CMK (cell line): ENCODE measurements around the gene ZFR2.

Experiments used
- DNase-seq: peaks from one replicate; pipeline ENCODE4 v3.0.0-alpha.2; 2010; ENCODE audit warnings: low read depth

Gene ZFR2

DNA sequence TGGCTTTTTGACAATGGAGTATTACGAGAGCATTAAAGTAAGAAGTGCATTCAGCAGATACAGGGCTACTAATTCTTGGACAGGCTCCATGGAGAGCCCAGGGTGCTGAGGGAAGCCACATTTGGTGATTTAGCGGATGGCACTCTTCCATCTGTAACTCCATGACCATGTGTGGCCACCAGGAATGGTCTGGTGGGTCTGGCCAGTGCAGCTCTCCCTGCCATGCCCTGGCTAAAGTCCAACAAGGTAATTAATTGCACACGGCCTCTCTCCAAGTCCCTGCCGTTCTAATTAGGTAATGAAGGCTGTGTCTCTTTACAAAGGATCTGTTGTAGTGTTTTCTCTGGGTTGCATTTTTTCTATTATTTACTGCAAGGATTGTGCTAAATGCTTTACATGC lies 4.3 kb upstream of the ZFR2 start:
- no peak for DNase-seq

DNA sequence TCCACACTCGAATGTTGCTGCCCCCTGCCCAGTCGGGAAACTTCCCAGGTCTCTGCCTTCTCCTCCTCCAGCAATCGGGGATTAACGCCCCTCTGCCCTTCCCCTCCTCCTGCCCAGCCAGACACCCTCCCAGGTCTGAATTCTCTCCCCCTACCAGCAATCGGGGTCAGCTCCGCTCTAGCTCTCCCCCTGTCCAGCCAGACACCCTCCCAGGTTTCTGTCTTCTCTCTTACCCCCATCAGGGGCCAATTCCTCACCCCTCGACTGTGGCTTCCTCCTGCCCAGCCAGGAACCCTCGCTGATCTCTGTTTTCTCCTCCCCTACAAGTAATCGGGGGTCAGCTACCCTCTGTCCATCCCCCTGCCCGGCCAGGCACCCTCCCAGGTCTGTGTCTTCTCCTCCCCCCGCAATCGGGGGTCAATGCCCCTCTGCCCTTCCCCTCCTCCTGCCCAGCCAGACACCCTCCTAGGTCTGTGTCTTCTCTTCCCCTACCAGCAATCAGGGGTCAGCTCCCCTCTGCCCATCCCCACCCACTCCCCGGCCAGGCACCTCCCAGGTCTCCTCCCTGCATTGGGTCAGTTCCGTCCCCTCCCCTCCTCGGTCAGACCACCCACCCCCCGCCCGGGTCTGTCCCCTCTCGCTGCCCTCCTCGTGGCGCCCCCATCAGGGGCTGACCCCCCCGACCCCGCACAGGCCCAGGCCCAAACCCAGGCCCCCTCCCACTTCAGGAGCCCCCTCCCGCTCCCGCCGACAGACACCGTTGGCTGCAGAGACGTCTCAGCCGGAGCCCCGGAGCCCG lies 668 bp downstream of the ZFR2 start:
- no peak for DNase-seq

DNA sequence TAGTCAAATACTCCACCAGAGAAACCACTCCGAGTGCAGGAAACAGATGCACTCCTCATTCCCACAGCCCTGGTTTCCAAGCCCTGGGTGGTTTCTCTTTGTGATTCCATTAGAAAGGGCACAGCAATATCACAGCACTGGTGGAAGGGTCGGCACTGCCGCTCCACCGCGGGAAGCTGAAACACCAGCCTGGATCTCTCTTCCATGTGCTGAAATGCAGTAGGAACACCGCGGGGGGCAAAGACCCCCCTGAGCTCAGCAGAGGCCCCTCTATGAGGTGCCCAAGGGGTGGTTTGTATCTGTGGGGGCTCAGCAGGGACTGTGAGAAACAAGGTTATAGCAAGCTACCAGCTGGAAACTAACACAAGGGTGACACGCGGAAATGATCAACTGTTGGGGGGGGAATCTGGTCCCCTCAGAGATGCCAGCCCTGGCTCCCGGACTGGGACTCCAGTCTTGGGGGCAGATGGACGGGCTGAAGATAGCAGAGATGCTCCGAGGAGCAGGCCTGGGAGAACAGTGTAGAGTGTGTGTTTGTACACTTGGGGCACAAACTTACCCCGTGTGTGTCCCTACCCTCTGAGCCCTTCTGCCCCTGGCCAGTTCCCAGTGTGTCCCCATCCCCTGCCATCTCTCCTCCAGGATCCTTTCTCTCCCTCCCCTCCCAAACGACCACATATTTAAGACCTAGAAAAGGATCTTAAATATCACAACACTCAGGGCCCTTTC lies 1.8 kb downstream of the ZFR2 start:
- DNase-seq, result no peak

DNA sequence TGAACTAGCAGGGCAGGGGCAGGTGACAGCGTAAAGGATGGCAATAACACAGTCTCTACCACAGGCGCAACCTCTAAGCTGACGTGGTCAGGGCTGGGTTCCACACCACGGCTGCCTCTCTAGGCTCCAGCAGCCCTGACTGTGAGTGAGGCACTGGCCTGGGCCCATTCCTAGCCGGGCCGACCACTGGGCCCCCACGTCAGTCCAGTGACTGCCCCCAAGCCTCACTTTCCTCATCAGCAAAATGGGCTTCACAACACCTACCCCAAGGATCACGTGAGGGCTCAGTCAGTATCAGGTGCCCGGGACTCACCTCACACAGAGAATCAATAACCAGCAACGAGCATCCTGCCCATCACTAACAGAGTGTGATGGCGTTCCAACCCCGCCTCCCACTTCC lies 5.2 kb downstream of the ZFR2 start:
- no peak for DNase-seq

DNA sequence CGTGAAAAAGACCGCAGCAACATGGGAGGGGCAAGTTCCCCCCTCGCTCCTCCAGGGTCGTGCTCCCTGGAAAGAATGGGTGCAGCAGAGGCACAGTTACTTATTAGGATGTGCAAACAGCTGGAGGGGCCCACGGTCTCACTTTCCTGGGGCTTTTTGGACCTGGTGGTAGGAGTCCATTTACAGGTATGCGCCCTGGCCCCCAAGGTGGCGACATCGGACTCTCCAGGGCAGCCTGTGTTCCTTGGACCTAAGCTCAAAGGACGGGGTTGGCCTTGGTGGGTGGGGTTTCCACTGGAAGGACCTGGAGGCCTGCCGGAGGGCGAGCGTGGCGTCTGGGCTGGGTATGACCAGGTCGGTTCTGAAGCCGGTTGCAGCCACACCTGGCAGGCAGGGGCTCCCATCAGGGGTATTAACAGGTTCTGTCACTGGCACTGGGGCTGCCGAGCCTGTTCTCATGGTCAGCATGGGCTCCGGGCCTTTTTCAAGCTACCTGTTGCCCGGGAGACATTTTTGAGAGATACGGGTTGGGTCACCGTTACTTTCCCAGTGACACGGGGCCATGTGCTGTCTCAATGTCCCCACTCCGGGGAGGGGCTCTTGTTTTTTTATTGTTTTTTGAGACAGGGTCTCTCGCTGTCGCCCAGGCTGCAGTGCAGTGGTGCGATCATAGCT lies 5.9 kb downstream of the ZFR2 start:
- DNase-seq, result no peak

DNA sequence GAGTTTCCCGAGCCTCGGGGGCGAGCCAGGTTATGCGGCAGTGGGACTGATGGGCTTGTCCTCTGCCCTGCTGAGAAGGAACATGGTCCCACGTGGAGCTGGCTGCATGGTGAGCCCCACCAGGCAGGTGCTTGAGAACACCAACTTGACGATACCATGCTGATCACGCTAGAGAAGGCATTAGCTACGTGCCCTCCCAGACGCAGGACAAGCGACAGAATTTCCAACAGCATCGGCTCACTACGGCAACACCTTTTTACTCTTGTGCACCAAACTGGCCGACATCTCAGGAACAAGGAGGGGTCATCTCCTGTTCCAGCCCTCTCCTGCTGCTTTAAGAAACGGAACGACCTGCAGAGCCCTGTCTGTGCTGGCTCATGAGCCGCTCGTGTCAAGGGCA lies 8.3 kb downstream of the ZFR2 start:
- no peak for DNase-seq

DNA sequence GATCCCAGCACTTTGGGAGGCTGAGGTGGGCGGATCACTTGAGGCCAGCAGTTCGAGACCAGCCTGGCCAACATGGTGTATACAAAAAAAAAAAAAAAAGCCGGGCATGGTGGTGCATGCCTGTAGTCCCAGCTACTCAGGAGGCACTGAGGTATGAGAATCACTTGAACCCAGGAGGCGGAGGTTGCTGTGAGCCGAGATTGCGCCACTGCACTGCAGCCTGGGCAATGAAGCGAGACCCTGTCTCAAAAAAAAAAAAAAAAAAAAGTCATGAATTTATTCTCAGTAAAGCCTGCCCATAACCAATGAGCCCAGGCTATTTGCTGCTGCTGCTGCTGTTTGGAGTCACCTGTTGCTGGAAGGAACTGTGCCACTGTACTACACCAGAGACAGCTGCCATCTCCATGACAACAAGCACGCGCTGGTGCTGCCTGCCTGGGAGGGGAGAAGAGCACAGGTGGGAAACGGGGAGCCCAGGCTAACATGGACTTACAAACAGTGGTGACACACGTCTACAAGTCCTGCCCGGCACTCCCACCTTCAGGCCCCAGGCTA lies 11.3 kb downstream of the ZFR2 start:
- no peak for DNase-seq

DNA sequence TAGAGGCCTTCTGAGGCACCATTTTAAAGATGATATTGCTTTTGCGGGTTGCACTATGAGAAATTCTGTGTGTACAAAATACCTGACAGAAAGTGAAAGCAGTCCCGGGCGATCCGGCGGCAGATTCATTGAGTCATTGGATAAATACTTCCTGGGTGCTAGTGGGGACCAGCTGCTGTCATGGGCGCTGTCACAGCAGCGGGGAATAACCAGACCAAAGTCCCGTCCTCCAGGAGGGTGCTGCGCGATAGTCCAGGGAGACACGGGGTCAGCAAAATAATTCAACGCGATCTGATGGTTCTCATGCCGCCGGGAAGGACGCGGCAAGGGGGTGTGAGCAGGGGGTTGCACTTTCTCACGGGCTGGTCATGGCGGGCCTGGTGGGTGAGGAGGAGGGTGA lies 13.5 kb downstream of the ZFR2 start:
- no peak for DNase-seq

DNA sequence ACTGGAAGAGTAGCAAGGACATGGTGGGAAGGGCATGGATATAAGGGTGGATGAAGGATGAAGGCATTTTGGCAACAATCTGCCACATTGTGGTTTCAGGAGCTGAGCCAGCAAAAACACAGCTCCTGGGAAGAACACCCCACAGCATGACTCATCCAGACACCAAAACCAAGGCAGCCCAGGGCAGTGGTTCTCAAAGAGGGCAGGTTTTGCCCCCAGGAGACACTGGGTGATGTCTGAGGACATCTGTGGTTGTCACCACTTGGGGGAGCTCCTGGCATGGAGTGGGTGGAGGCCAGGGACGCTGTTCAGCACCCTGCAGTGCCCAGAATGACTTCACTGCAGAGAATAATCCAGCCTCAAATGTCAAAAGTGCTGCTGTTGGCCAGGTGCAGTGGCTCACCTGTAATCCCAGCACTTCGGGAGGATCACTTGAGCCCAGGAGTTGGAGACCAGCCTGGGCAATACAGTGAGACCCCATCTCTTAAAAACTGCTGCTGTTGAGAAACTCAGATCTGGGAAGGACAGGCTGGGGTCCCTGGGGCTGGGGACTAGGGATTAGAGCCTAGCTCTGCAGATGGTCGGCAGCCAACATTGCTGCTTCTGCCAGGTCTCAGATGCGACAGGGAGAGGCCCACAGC lies 16.1 kb downstream of the ZFR2 start:
- DNase-seq, result no peak

DNA sequence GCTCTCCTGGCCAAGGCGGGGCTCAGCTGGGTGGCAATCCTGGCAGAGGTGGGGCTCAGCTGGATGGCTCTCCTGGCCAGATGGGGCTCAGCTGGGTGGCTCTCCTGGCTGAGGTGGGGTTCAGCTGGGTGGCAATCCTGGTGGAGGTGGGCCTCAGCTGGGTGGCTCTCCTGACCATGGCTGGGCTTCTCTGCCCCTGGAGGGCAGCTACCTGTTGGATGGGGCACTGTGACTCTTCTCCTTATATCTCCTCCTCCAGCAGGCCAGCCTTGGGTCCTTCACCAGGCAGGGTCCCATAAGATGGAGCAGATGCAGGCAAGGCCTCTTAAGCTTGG lies 16.7 kb downstream of the ZFR2 start:
- DNase-seq, result no peak

DNA sequence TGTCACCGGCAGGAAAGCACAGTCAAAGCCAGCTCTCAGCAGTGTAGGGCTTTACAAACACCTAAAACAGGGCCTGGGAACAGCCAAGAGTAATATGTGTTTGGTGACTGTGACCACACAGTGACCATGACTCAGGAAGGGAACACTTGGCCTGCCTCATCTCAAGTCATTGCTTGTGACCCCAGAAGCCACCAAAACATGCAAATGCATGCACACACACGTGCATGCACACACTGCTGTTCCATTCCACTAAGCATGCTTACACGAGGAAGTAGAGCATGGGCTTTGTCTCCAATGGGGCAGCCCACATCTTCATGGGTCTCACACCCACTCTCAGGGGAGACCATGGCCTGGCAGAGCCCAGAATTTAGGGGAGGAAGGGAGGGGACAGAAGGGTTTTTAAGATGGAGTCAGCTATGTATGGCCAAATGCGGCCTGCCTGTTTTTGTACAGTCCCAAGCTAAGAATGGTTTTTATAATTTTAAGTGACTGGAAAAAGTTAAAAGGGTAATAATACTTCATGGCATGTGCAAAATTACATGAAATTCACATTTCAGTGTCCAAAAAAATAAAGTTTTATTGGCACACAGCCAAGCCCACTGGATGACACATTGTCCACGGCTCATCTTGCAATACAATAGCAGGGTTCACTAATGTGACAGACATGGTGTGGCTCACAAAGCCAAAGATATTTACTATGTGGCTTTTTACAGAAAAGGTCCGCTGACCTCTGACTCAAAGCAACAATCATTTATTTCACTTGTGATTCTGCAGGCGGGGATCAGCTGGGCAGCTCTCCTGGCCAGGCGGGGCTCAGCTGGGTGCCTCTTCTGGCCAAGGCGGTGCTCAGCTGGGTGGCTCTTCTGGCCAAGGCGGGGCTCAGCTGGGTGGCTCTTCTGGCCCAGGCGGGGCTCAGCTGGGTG lies 17.3 kb downstream of the ZFR2 start:
- DNase-seq, result no peak

DNA sequence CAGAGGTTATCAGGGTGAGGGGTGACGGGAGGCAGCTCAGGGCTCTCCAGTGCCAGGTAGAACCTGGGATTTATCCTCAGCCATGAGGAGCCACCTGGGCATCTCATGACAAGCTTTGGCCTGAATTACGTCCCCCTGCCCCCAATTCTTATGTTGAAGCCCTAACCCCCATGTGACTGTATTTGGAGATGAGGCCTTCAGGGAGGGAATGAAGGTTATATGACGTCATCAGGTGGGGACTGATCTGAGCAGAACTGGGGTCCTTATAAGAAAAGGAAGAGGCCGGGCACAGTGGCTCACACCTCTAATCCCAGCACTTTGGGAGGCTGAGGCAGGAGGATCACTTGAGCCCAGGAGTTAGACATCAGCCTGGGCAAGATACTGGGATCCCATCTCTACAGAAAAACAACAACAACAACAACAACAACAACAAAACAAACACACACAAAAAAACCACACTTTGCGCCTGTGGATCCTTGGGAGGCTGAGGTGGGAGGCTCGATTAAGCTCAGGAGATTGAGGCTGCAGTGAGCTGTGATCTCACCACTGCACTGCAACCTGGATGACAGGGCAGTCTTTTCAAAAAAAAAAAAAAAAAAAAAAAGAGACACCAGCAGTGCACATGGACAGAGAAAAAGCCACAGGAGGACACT lies 18.4 kb downstream of the ZFR2 start:
- no peak for DNase-seq

DNA sequence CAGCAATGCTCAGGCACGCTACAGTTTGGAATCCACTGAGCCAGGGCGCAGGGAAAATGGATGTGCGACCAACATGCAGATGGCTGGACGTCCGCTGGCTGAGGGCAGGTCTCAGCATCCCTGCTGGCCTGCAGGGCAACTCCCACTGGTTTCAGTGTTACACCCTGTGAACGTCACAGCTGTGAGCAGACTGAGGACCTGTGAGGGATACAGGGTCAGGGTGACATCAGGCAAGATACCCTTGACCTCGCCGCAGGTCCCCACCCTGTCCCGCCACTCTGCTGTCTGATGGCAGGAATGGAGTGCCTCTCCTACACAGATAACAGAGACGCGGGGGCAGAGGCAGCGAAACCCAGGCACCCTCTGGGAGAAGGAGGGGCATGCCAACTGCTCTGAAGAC lies 19.1 kb downstream of the ZFR2 start:
- DNase-seq, result no peak

DNA sequence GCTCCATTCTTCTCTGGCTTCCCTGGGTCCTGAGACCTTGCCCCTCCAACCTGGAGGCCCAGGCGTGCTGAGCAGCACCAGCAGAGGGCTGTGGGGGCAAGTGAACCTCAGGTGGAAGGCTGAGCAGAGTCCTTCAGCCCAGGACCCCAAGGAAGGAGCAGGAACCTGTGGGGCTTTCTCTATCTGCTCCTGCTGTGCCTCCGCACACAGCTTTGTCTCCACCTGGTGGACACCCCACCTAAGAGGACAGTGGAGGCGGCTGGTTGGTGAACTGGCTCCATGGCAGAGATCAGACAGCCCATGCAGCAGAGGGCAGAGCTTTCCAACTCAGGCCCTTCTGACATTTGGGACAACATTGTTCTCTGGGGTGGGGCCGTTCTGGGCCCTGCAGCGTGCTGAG lies 19.7 kb downstream of the ZFR2 start:
- DNase-seq, result peak; percentile 27

DNA sequence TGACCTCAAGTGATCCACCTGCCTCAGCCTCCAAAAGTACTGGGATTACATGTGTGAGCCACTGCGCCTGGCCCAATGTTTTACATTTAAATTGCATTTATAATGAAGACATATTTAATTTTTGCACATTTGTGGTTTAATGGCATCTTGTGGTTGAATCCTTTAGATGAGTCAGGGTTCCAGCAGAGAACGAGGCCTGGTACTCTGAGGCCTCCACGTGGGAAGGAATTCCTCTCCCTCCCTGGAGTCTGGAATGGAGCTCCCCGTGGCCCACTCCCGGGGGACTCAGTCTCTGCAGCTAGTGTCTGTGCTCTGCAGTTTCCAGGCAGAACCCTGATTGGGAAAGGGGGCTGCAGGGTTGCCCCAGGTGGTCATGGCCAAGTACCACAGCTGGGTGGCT lies 24.2 kb downstream of the ZFR2 start:
- no peak for DNase-seq

DNA sequence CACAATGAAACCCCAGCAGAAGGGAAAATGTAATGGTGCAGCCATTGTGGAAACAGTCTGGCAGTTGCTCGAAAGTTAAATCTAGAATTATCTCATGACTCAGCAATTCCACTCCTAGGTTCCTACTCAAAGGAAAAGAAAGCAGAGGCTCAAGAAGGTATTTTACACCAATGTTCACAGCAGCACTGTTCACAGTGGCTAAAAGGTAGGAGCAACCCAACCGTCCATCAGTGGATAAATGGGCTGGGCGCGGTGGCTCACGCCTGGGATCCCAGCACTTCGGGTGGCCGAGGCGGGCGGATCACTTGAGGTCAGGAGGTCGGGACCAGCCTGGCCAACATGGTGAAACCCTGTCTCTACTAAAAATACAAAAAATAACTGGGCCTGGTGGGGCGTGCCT lies 25.9 kb downstream of the ZFR2 start:
- DNase-seq, result no peak

DNA sequence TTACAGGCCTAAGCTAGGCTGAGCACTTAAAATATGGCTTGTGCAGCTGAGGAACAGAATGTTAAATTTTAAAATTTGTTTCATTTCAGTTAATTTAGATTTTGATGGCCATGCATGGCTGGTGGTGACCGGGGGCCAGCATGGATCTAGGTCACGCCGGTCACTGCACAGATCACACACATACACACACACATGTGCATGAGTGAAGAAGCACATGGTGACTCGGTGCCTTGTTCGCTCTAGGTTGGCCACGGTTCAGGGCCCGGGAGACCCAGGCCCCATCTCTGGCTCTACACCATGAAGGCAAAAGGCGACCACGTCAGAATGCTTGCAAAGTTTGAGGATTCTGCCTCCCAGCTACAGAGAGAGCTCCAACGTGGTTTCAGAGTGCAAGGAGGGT lies 28.0 kb downstream of the ZFR2 start:
- no peak for DNase-seq

DNA sequence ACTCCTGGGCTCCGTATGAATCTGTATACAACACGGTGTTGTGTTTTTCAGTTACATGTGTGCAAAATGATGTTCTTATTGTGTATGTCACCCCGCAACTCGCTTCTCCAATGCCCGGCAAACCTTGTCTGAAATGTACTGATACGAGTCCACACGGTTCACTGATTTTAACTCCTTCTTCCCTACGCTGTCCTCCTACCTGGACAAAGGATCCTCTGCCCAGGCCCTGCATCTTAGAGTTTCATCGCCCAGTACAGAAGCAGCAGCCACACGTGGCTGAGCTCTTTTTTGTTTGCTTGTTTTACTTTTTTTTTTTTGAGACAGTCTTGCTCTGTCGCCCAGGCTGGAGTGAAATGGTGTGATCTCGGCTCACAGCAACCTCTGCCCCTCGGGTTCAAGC lies 28.9 kb downstream of the ZFR2 start:
- DNase-seq, result no peak

DNA sequence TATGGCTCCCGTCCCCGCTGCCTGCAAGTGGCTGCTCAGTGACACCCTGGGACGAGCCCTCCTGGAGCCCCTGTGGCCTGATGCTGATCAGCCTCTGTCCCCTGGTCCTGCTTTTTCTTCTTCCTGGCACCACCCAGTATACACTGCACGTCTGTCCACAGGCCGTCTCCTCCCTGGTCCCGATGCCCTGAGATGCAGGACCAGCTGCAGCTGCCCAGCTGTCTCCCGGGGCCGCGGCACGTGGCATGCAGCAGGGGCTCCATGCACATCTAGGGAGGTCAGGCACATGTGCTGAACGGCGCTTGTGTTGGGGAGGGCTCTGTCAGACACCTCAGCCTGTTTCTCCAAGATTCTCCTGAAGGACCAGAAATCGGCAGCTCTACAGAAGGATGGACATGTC lies 30.2 kb downstream of the ZFR2 start:
- no peak for DNase-seq

DNA sequence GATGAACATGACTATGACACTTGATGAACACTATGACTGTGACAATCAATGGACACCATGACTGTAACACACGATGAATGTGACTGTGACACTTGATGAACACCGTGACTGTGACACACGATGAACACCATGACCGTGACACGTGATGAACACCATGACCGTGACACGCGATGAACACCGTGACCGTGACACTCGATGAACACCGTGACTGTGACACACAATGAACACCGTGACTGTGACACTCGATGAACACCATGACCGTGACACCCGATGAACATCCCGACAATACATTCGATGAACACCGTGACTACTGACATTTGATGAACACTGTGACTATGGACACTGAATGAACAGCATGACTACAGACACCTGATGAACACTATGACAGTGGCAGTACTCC lies 30.9 kb downstream of the ZFR2 start:
- DNase-seq, result no peak

DNA sequence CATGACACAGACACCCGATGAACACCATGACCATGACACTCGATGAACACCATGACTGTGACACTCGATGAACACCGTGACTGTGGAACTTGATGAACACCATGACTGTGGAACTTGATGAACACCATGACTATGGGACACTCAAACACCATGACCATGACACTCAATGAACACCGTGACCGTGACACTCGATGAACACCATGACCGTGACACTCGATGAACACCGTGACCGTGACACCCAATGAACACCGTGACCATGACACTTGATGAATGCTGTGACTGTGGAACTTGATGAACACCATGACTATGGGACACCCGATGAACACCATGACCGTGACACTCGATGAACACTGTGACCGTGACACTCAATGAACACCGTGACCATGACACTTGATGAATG lies 31.5 kb downstream of the ZFR2 start:
- DNase-seq, result no peak
